Measurements from ENCODE around the gene GBE1.

The GBE1 gene

GRCh38 chr3:81620849-81621248, 140.6 kb downstream of the GBE1 start:
- Histone ChIP-seq H3K27ac (ENCODE audit: low read depth, low read length) (peak overlapping the region; percentile 54; the same call in 1 of the 2 replicates), H3K9me3 (ENCODE audit: insufficient read depth, low read depth, low read length) (no peaks in the 10 kb centered on the region), H3K4me1 (ENCODE audit: insufficient read depth, low read length) (peaks cover 39% of the 10 kb centered on the region), H3K36me3 (ENCODE audit: insufficient read depth, low read length) (no peaks in the 10 kb centered on the region), H3K4me3 (ENCODE audit: low read length) (no peak overlapping the region), H3K27me3 (ENCODE audit: insufficient read depth, low read length) (no peaks in the 10 kb centered on the region), H3K9ac (ENCODE audit: low read depth, low read length) (no peak overlapping the region)
- 86% methylated on average over 4 of the region's 5 CpGs for WGBS

DNA sequence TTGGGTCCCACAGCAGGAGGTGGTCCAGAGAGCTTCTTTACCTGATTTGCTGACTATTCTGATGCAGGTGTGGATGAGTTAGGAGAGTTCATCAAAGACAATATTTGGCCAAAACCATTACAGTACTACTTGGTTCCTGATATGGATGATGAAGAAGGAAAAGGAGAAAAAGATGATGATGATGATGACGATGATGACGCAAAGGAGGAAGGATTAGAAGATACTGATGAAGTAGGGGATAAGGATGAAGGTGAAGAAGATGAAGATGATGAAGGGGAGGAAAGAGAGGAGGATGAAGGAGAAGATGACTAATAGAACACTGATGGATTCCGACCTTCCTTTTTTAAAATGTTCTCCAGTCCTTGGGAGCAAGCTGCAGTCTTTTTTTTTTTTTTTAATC, 148.7 kb downstream of the GBE1 start:
- Histone ChIP-seq H3K27ac (ENCODE audit: low read depth, low read length) (no peak overlapping the region), H3K9me3 (ENCODE audit: insufficient read depth, low read depth, low read length) (no peaks in the 10 kb centered on the region), H3K4me1 (ENCODE audit: insufficient read depth, low read length) (no peaks in the 10 kb centered on the region), H3K27me3 (ENCODE audit: insufficient read depth, low read length) (no peaks in the 10 kb centered on the region), H3K4me3 (ENCODE audit: low read length) (no peak overlapping the region), H3K9ac (ENCODE audit: low read depth, low read length) (no peak overlapping the region), H3K36me3 (ENCODE audit: insufficient read depth, low read length) (no peaks in the 10 kb centered on the region)
- WGBS = 95% methylated on average over 3 of the region's 3 CpGs

DNA sequence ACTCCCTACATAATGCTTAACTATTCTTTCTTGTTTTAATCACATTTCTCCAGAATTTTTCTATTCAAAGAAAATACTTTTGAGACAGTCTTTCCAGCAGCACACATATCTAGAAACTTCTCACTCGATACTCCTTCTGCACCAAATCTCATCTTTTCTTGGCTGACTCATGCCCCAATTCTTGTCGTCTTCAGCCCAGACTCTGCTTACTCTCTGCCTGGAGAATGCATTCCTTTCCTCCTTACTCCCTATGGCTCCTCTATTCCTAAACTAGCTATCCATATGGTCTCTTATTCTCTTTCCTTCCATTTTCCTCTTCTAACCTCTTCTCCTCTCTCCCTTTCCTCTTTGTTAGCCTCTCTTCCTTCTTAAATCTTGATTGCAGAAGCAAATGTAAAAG, 158.7 kb downstream of the GBE1 start:
- WGBS = 72% methylated on average over 2 of the region's 2 CpGs
- Histone ChIP-seq H3K36me3 (ENCODE audit: insufficient read depth, low read length) (no peaks in the 10 kb centered on the region), H3K4me3 (ENCODE audit: low read length) (no peak overlapping the region), H3K27me3 (ENCODE audit: insufficient read depth, low read length) (no peaks in the 10 kb centered on the region), H3K27ac (ENCODE audit: low read depth, low read length) (no peak overlapping the region), H3K4me1 (ENCODE audit: insufficient read depth, low read length) (peaks cover 5% of the 10 kb centered on the region; the same call in 1 of the 2 replicates), H3K9me3 (ENCODE audit: insufficient read depth, low read depth, low read length) (no peaks in the 10 kb centered on the region), H3K9ac (ENCODE audit: low read depth, low read length) (no peak overlapping the region)

- H3K4me3 ChIP-seq (ENCODE audit: low read length) = no peak overlapping the region
- H3K36me3 ChIP-seq (ENCODE audit: insufficient read depth, low read length) = no peaks in the 10 kb centered on the region
- H3K4me1 ChIP-seq (ENCODE audit: insufficient read depth, low read length) = peaks cover 5% of the 10 kb centered on the region; the same call in 1 of the 2 replicates
- H3K27me3 ChIP-seq (ENCODE audit: insufficient read depth, low read length) = no peaks in the 10 kb centered on the region
- no peaks in the 10 kb centered on the region for H3K9me3 ChIP-seq (ENCODE audit: insufficient read depth, low read depth, low read length)
- H3K27ac ChIP-seq (ENCODE audit: low read depth, low read length) = no peak overlapping the region
- WGBS = 100% methylated on average over 1 of the region's 2 CpGs
- H3K9ac ChIP-seq (ENCODE audit: low read depth, low read length) = no peak overlapping the region
These were observed 159.6 kb downstream of the GBE1 start for GRCh38 chr3:81601707-81602305.

- WGBS = 95% methylated on average over 2 of the region's 5 CpGs
- H3K9ac ChIP-seq (ENCODE audit: low read depth, low read length) = no peak overlapping the region
- no peak overlapping the region for H3K4me3 ChIP-seq (ENCODE audit: low read length)
- H3K4me1 ChIP-seq (ENCODE audit: insufficient read depth, low read length) = no peaks in the 10 kb centered on the region
- H3K36me3 ChIP-seq (ENCODE audit: insufficient read depth, low read length) = no peaks in the 10 kb centered on the region
- no peak overlapping the region for H3K27ac ChIP-seq (ENCODE audit: low read depth, low read length)
- H3K27me3 ChIP-seq (ENCODE audit: insufficient read depth, low read length) = no peaks in the 10 kb centered on the region
- H3K9me3 ChIP-seq (ENCODE audit: insufficient read depth, low read depth, low read length) = no peaks in the 10 kb centered on the region
These were observed 169.3 kb downstream of the GBE1 start for GRCh38 chr3:81592101-81592500.

DNA sequence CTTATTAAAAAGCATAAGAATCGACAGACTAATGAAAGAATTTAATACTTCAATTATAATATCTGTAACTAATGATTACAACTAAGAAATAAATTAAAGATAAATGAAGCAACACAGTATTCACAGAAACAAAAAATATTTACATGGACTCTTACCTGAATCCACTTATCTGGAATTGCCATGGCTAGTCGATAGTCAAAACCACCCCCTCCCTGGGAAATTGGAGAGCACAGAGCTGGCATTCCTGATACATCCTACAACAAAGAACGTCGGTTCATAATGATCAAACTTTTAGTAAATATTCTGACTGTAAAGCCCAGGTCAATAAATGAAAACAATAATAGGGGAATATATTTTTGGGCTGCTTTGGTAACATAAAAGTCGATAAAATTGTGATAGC, 175.5 kb downstream of the GBE1 start:
- Histone ChIP-seq H3K9ac (ENCODE audit: low read depth, low read length) (no peak overlapping the region), H3K4me1 (ENCODE audit: insufficient read depth, low read length) (0 out of 2 replicates have a peak, but pooled peaks cover 1% of the 10 kb centered on the region), H3K9me3 (ENCODE audit: insufficient read depth, low read depth, low read length) (no peaks in the 10 kb centered on the region), H3K27ac (ENCODE audit: low read depth, low read length) (no peak overlapping the region), H3K27me3 (ENCODE audit: insufficient read depth, low read length) (no peaks in the 10 kb centered on the region), H3K4me3 (ENCODE audit: low read length) (no peak overlapping the region), H3K36me3 (ENCODE audit: insufficient read depth, low read length) (no peaks in the 10 kb centered on the region)
- 91% methylated on average over 4 of the region's 5 CpGs for WGBS

DNA sequence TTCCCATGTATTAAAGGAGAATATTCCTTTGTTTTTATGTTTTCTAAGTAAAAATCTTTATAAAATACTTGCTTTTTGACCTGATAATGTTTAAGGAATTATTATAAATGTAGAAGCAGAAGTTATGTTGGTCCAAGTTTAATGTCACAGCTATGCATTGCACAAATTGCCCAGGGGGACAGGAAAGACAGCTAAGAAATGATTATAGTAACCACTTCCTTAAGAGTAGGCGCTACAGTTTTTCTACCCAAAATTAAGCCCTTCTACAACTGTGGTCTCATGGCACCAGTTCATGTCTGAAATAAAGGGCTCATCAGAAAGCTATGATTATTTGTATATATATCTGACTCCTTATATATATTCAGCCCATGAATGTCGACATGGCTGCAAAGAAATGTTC, 176.4 kb downstream of the GBE1 start:
- 100% methylated on average over 2 of the region's 2 CpGs for WGBS
- H3K9me3 ChIP-seq (ENCODE audit: insufficient read depth, low read depth, low read length) = no peaks in the 10 kb centered on the region

DNA sequence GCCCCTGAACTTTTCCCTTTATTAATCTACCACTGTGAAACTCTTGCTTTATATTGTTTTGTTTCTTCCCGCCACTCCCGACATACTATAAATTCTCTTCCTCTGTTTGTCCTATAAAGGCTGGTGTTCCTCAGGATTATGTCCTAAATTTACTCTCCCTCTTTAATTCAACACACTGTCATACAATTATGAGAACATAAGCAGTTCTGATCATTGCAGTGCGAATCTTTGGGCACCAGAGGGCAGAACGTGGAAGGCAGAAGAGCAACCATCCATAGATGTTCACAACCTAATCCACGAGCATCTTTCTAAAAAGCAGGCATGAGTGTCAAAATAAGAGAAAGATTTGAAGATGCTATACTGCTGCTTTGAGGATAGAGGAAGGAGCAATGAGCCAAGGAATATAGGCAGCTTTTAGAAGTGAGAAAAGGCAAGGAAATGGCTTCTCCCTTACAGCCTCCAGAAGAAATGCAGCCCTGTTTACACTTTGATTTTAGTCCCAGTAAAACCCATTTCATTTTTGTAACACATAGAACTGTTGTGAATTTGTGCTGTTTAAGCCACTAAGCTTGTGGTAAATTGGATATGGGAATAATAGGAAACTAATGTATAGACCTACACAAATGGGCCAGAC, 179.4 kb downstream of the GBE1 start:
- Histone ChIP-seq H3K27me3 (ENCODE audit: insufficient read depth, low read length) (no peaks in the 10 kb centered on the region), H3K4me3 (ENCODE audit: low read length) (no peak overlapping the region), H3K4me1 (ENCODE audit: insufficient read depth, low read length) (peaks cover 26% of the 10 kb centered on the region), H3K9ac (ENCODE audit: low read depth, low read length) (no peak overlapping the region), H3K36me3 (ENCODE audit: insufficient read depth, low read length) (no peaks in the 10 kb centered on the region; the same call in 1 of the 2 replicates), H3K27ac (ENCODE audit: low read depth, low read length) (no peak overlapping the region), H3K9me3 (ENCODE audit: insufficient read depth, low read depth, low read length) (no peaks in the 10 kb centered on the region)
- 63% methylated on average over 5 of the region's 5 CpGs for WGBS

More for the DNA sequence above, 176.4 kb downstream of the GBE1 start:
- Histone ChIP-seq H3K4me3 (ENCODE audit: low read length) (no peak overlapping the region), H3K27me3 (ENCODE audit: insufficient read depth, low read length) (no peaks in the 10 kb centered on the region), H3K9ac (ENCODE audit: low read depth, low read length) (no peak overlapping the region), H3K4me1 (ENCODE audit: insufficient read depth, low read length) (peaks cover 10% of the 10 kb centered on the region), H3K36me3 (ENCODE audit: insufficient read depth, low read length) (no peaks in the 10 kb centered on the region), H3K27ac (ENCODE audit: low read depth, low read length) (no peak overlapping the region)

DNA sequence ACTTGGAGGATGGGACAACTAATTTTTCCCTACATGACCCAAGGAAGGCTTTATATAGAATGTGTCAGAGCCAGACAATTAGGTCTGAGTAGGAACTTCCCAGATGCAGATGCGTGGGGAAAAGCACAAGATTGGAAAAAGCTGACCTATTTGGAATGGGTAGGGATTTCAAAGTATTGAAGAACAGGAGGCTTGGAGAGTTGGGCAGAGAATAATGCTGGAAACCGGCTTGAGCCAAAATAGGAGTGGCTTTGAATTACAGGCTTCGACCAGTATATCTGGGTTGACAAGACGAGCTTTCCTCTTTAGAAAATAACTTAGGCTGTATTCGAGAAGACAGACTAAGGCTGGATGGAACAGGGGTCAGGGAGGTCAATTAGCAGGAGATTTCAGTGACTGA, 181.1 kb downstream of the GBE1 start:
- H3K9me3 ChIP-seq (ENCODE audit: insufficient read depth, low read depth, low read length) = no peaks in the 10 kb centered on the region
- H3K27me3 ChIP-seq (ENCODE audit: insufficient read depth, low read length) = no peaks in the 10 kb centered on the region
- no peak overlapping the region for H3K9ac ChIP-seq (ENCODE audit: low read depth, low read length)
- H3K4me3 ChIP-seq (ENCODE audit: low read length) = no peak overlapping the region
- no peak overlapping the region for H3K27ac ChIP-seq (ENCODE audit: low read depth, low read length)
- H3K36me3 ChIP-seq (ENCODE audit: insufficient read depth, low read length) = no peaks in the 10 kb centered on the region; the same call in 1 of the 2 replicates
- H3K4me1 ChIP-seq (ENCODE audit: insufficient read depth, low read length) = peaks cover 26% of the 10 kb centered on the region
- WGBS = 76% methylated on average over 5 of the region's 5 CpGs

- Histone ChIP-seq H3K9me3 (ENCODE audit: insufficient read depth, low read depth, low read length) (no peaks in the 10 kb centered on the region), H3K27ac (ENCODE audit: low read depth, low read length) (no peak overlapping the region), H3K4me1 (ENCODE audit: insufficient read depth, low read length) (peaks cover 26% of the 10 kb centered on the region), H3K9ac (ENCODE audit: low read depth, low read length) (no peak overlapping the region), H3K4me3 (ENCODE audit: low read length) (no peak overlapping the region), H3K36me3 (ENCODE audit: insufficient read depth, low read length) (no peaks in the 10 kb centered on the region; the same call in 1 of the 2 replicates), H3K27me3 (ENCODE audit: insufficient read depth, low read length) (no peaks in the 10 kb centered on the region)
- WGBS = 69% methylated on average over 1 of the region's 2 CpGs
These were observed 181.7 kb downstream of the GBE1 start for GRCh38 chr3:81579744-81580143.

GRCh38 chr3:81572201-81572756, 189.2 kb downstream of the GBE1 start:
- H3K4me3 ChIP-seq (ENCODE audit: low read length) = no peak overlapping the region

More at GRCh38 chr3:81572201-81572756, 189.2 kb downstream of the GBE1 start:
- Histone ChIP-seq H3K9ac (ENCODE audit: low read depth, low read length) (no peak overlapping the region), H3K4me1 (ENCODE audit: insufficient read depth, low read length) (no peaks in the 10 kb centered on the region), H3K36me3 (ENCODE audit: insufficient read depth, low read length) (no peaks in the 10 kb centered on the region), H3K27ac (ENCODE audit: low read depth, low read length) (no peak overlapping the region), H3K9me3 (ENCODE audit: insufficient read depth, low read depth, low read length) (no peaks in the 10 kb centered on the region), H3K27me3 (ENCODE audit: insufficient read depth, low read length) (no peaks in the 10 kb centered on the region)
- no CpG with 5 or more reads among the region's 1 CpG for WGBS
